ENCODE measurements around the gene UNC93B1.

Gene UNC93B1

GRCh38 chr11:68012044-68012842, 8.3 kb upstream of the UNC93B1 start:
- H3K36me3 ChIP-seq (ENCODE audit: control insufficient read depth, insufficient read depth, low read length), result no peaks in the 10 kb centered on the region
- H3K4me3 ChIP-seq (ENCODE audit: low read depth, low read length), result no peak overlapping the region
- no peaks in the 10 kb centered on the region for H3K27me3 ChIP-seq (ENCODE audit: control insufficient read depth, insufficient read depth, low read length)
- H3K9ac ChIP-seq (ENCODE audit: low read depth, low read length), result no peak overlapping the region
- H3K27ac ChIP-seq (ENCODE audit: low read depth, low read length), result no peak overlapping the region
- peaks cover 15% of the 10 kb centered on the region for H3K4me1 ChIP-seq (ENCODE audit: control insufficient read depth, insufficient read depth, low read length)
- H3K9me3 ChIP-seq (ENCODE audit: control insufficient read depth, insufficient read depth, low read length), result no peaks in the 10 kb centered on the region

GRCh38 chr11:68011051-68011943, 7.4 kb upstream of the UNC93B1 start:
- no peaks in the 10 kb centered on the region for H3K36me3 ChIP-seq (ENCODE audit: control insufficient read depth, insufficient read depth, low read length)
- no peaks in the 10 kb centered on the region for H3K27me3 ChIP-seq (ENCODE audit: control insufficient read depth, insufficient read depth, low read length)
- H3K9me3 ChIP-seq (ENCODE audit: control insufficient read depth, insufficient read depth, low read length), result no peaks in the 10 kb centered on the region
- no peak overlapping the region for H3K9ac ChIP-seq (ENCODE audit: low read depth, low read length)
- no peak overlapping the region for H3K4me3 ChIP-seq (ENCODE audit: low read depth, low read length)
- peaks cover 15% of the 10 kb centered on the region for H3K4me1 ChIP-seq (ENCODE audit: control insufficient read depth, insufficient read depth, low read length)
- no peak overlapping the region for H3K27ac ChIP-seq (ENCODE audit: low read depth, low read length)

GRCh38 chr11:68010090-68011041, 6.5 kb upstream of the UNC93B1 start, which contains the start of gene ALDH3B1:
ALDH3B1 (plus strand) TSS chr11:68010327; CDS start chr11:68015298, 4,971 bp downstream.
- Histone ChIP-seq H3K27ac (ENCODE audit: low read depth, low read length) (no peak within 1 kb of the TSS), H3K4me1 (ENCODE audit: control insufficient read depth, insufficient read depth, low read length) (peaks cover 15% of the 10 kb centered on the region), H3K9me3 (ENCODE audit: control insufficient read depth, insufficient read depth, low read length) (no peaks in the 10 kb centered on the region), H3K9ac (ENCODE audit: low read depth, low read length) (no peak within 1 kb of the TSS), H3K36me3 (ENCODE audit: control insufficient read depth, insufficient read depth, low read length) (no peaks in the 10 kb centered on the region), H3K27me3 (ENCODE audit: control insufficient read depth, insufficient read depth, low read length) (no peaks in the 10 kb centered on the region), H3K4me3 (ENCODE audit: low read depth, low read length) (no peak within 1 kb of the TSS)

- no peaks in the 10 kb centered on the region for H3K9me3 ChIP-seq (ENCODE audit: control insufficient read depth, insufficient read depth, low read length)
- H3K4me3 ChIP-seq (ENCODE audit: low read depth, low read length), result no peak overlapping the region
- H3K9ac ChIP-seq (ENCODE audit: low read depth, low read length), result no peak overlapping the region
- no peaks in the 10 kb centered on the region for H3K27me3 ChIP-seq (ENCODE audit: control insufficient read depth, insufficient read depth, low read length)
- H3K36me3 ChIP-seq (ENCODE audit: control insufficient read depth, insufficient read depth, low read length), result no peaks in the 10 kb centered on the region
- no peak overlapping the region for H3K27ac ChIP-seq (ENCODE audit: low read depth, low read length)
- peaks cover 15% of the 10 kb centered on the region for H3K4me1 ChIP-seq (ENCODE audit: control insufficient read depth, insufficient read depth, low read length)
Measured at GRCh38 chr11:68009391-68010089, 5.6 kb upstream of the UNC93B1 start.

- no peak overlapping the region for H3K9ac ChIP-seq (ENCODE audit: low read depth, low read length)
- H3K4me3 ChIP-seq (ENCODE audit: low read depth, low read length), result no peak overlapping the region
- H3K4me1 ChIP-seq (ENCODE audit: control insufficient read depth, insufficient read depth, low read length), result peaks cover 20% of the 10 kb centered on the region
Measured at GRCh38 chr11:68008381-68009337, 4.8 kb upstream of the UNC93B1 start.

GRCh38 chr11:68007498-68008380, 3.8 kb upstream of the UNC93B1 start:
- Histone ChIP-seq H3K27ac (ENCODE audit: low read depth, low read length) (no peak overlapping the region), H3K36me3 (ENCODE audit: control insufficient read depth, insufficient read depth, low read length) (no peaks in the 10 kb centered on the region), H3K27me3 (ENCODE audit: control insufficient read depth, insufficient read depth, low read length) (peaks cover 3% of the 10 kb centered on the region; the same call in 1 of the 2 replicates), H3K4me3 (ENCODE audit: low read depth, low read length) (no peak overlapping the region), H3K4me1 (ENCODE audit: control insufficient read depth, insufficient read depth, low read length) (peaks cover 20% of the 10 kb centered on the region), H3K9me3 (ENCODE audit: control insufficient read depth, insufficient read depth, low read length) (no peaks in the 10 kb centered on the region), H3K9ac (ENCODE audit: low read depth, low read length) (no peak overlapping the region)

More at GRCh38 chr11:68008381-68009337, 4.8 kb upstream of the UNC93B1 start:
- H3K36me3 ChIP-seq (ENCODE audit: control insufficient read depth, insufficient read depth, low read length), result no peaks in the 10 kb centered on the region
- no peaks in the 10 kb centered on the region for H3K9me3 ChIP-seq (ENCODE audit: control insufficient read depth, insufficient read depth, low read length)
- H3K27me3 ChIP-seq (ENCODE audit: control insufficient read depth, insufficient read depth, low read length), result no peaks in the 10 kb centered on the region
- H3K27ac ChIP-seq (ENCODE audit: low read depth, low read length), result no peak overlapping the region

- peaks cover 20% of the 10 kb centered on the region for H3K4me1 ChIP-seq (ENCODE audit: control insufficient read depth, insufficient read depth, low read length)
- H3K36me3 ChIP-seq (ENCODE audit: control insufficient read depth, insufficient read depth, low read length), result no peaks in the 10 kb centered on the region
- H3K27me3 ChIP-seq (ENCODE audit: control insufficient read depth, insufficient read depth, low read length), result peaks cover 6% of the 10 kb centered on the region; the same call in 1 of the 2 replicates
- no peak overlapping the region for H3K4me3 ChIP-seq (ENCODE audit: low read depth, low read length)
- H3K27ac ChIP-seq (ENCODE audit: low read depth, low read length), result no peak overlapping the region
- no peak overlapping the region for H3K9ac ChIP-seq (ENCODE audit: low read depth, low read length)
- no peaks in the 10 kb centered on the region for H3K9me3 ChIP-seq (ENCODE audit: control insufficient read depth, insufficient read depth, low read length)
Measured at GRCh38 chr11:68006606-68007166, 2.8 kb upstream of the UNC93B1 start.

GRCh38 chr11:68004551-68005335, 846 bp upstream of the UNC93B1 start:
- H3K9me3 ChIP-seq (ENCODE audit: control insufficient read depth, insufficient read depth, low read length), result no peaks in the 10 kb centered on the region
- no peak overlapping the region for H3K27ac ChIP-seq (ENCODE audit: low read depth, low read length)
- H3K4me1 ChIP-seq (ENCODE audit: control insufficient read depth, insufficient read depth, low read length), result peaks cover 7% of the 10 kb centered on the region
- peak overlapping the region; percentile 55 for H3K4me3 ChIP-seq (ENCODE audit: low read depth, low read length)
- H3K9ac ChIP-seq (ENCODE audit: low read depth, low read length), result no peak overlapping the region
- peaks cover 6% of the 10 kb centered on the region; the same call in 1 of the 2 replicates for H3K27me3 ChIP-seq (ENCODE audit: control insufficient read depth, insufficient read depth, low read length)
- no peaks in the 10 kb centered on the region for H3K36me3 ChIP-seq (ENCODE audit: control insufficient read depth, insufficient read depth, low read length)

Measured in HUES48 (cell line).